HG03558 (cell line): Measurements from ENCODE around the gene SENP8.
"Not testable (repeated sequence)": the region's sequence is repeated elsewhere in the genome, so short reads cannot be mapped to it uniquely, and the experiment has no call there.

Experiments used
- ATAC-seq: cut with Tn5 transposase; IDR thresholded peaks from one replicate; pipeline ENCODE4 v1.9.1; 2021; ENCODE audit warnings: moderate number of reproducible peaks; ENCODE audit not compliant: unreplicated experiment; ENCODE audit errors: extremely low read depth

The SENP8 gene

DNA sequence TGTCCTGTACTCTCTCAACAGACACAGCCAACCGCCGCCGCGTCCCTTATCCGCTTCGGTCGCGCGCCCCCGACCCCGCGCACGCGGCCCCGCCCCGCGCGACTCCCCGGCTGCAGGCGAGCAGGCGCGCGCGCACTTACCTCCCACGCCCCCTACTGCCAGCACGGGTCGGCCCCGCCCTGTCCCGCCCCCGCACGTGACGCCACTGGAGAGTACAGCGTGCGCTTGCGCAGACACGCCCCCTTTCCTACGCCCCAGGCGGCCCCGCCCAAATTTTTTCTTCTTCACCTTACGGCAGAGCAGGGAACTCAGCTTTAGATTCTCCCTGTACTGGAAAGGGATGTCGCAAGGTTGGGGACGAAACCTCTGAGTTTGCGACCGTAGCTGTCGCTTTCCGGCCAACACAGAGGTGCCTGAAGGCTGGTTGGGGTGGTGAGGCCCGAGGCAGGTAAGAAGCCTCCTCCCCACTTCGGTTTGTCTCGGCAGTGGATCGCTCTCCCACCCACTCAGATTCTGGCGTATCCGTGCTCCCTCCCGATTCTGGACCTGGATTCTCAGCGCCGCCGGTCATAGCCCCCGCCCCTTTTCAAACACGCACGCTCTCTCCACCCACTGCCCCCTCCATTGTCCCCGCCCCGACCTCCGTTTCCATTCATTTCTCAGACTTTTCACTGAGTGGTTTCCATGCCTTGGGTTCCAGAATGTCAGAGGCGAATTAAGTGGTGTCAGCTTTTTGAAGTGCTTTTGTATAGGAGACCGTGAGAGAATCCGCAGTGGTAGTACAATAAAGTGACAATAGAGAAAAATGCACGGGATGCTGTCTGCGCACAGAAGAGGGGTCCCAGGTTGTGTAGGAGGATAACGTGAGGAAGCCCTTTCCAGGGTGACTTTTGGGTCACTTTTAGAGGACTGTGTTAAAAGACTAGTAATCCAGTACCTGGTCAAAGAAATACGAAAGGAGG, at the start of gene SENP8, which contains the start of gene MYO9A:
Gene SENP8, plus strand, starts transcription at position 387 of the 962 bp plus-strand sequence. CDS start 21,221 bp downstream, outside the sequence.
Gene MYO9A, minus strand, starts transcription at position 134 of the 962 bp plus-strand sequence. CDS start 71,587 bp downstream, outside the sequence.
- ATAC-seq, result peak; percentile 35

- no peak for ATAC-seq
These were observed 49.3 kb upstream of the SENP8 start for GRCh38 chr15:72068856-72069255.

- ATAC-seq, result no peak
These were observed 47.3 kb upstream of the SENP8 start for GRCh38 chr15:72070817-72071447.

DNA sequence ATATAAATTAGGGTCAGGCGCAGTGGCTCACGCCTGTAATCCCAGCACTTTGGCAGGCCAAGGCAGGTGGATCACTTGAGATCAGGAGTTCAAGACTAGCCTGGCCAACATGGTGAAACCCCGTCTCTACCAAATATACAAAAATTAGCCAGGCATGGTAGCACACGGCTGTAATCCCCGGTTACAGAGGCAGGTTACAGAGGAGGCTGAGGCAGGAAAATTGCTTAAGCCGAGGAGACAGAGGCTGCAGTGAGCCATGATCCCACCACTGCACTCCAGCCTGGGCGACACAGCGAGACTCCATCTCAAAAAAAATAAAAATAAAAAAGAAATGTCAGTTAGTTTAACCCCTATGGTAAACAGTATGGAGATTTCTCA, 46.8 kb upstream of the SENP8 start:
- not testable (repeated sequence) for ATAC-seq

GRCh38 chr15:72074335-72075060, 43.7 kb upstream of the SENP8 start:
- ATAC-seq, result no peak

GRCh38 chr15:72077950-72078349, 40.3 kb upstream of the SENP8 start:
- ATAC-seq, result no peak

DNA sequence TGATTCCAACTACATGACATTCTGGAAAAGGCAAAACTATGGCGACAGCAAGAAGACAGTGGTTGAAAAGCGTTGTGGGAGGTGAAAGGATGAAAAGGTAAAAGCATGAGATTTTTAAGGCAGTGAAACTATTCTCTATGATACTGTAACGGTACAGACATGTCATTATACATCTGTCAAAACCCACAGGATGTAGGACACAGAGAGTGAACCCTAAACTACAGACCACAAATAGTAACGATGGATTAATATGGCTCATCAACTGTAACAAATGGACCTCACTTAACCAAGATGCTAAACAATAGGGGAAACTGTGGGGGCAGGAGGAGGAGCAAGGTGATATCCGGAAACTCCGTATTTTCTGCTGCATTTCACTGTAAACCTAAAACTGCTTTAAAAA, 39.3 kb upstream of the SENP8 start:
- ATAC-seq, result no peak

DNA sequence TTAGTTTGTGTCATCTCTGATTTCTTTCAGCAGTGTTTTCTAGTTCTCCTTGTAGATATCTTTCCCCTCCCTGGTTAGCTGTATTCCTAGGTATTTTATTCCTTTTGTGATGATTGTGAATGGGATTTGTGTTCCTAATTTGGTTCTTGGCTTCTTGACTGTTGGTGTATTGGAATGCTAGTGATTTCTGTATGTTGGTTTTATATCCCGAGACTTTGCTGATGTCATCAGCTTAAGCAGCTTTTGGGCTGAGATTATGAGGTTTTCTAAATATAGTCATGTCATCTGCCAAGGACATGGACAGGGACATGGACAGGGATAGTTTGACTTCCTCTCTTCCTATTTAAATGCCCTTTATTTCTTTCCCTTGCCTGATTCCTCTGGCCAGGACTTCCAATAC, 36.0 kb upstream of the SENP8 start:
- no peak for ATAC-seq

GRCh38 chr15:72086010-72086697, 32.0 kb upstream of the SENP8 start:
- ATAC-seq, result no peak

DNA sequence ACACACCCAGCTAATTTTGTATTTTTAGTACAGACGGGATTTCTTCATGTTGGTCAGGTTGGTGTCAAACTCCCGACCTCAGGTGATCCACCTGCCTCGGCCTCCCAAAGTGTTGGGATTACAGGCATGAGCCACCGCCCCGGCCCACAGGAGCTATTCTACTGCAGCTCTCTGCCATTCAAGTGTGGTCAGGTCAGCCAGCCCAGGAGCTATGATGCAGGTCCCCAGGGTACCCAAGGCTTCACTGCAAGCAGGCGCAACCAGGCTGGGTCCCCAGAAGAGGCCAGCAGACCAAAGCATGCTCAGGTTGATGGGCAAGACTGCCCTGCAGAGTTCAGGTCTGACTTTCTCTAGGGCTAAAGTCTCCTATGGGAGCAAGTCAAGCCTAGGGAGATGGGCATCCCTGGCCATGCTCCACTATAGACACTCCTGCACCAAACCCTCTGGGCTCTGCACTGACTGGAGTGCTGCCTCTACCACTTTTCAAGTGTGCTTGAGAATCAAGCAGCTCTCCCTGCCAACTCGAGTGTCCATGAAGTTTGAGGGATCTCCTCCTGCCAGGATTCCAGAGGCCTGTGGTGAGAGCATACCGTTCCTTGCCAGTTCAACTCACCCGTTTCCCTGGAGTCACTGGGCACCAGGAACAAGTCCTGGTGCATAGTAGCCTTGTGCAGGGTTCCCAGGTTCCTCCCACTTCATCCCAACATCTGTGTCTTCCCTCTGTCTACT, 31.1 kb upstream of the SENP8 start:
- ATAC-seq, result no peak

DNA sequence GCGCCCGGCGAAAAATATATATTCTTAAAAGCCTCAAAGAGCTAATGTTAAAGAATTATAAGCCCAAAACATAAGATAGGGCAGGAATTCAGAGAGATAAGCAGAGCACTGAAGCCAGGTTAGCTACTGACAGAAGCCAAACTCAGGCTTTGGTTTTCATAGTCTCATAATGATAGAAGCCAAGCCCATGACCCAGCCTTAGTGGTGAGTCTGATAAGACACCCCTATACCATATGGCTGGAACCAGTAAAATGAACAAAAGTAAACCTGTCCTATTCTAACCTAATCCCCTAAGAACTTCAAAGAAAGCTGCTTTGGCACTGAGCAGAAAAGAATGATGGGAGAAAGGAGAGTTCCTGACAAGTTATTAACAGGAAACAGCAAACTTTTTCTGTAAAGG, 26.2 kb upstream of the SENP8 start:
- ATAC-seq, result no peak

- no peak for ATAC-seq
These were observed 25.5 kb upstream of the SENP8 start for GRCh38 chr15:72092691-72093090.

GRCh38 chr15:72096796-72097195, 21.4 kb upstream of the SENP8 start:
- ATAC-seq, result no peak

GRCh38 chr15:72098040-72098439, 20.2 kb upstream of the SENP8 start:
- no peak for ATAC-seq

GRCh38 chr15:72099155-72099554, 19.0 kb upstream of the SENP8 start:
- no peak for ATAC-seq

GRCh38 chr15:72100551-72100950, 17.7 kb upstream of the SENP8 start:
- ATAC-seq, result not testable (repeated sequence)

- ATAC-seq, result no peak
These were observed 13.1 kb upstream of the SENP8 start for GRCh38 chr15:72105111-72105510.

- ATAC-seq, result no peak
These were observed 12.1 kb upstream of the SENP8 start for GRCh38 chr15:72106068-72106467.

DNA sequence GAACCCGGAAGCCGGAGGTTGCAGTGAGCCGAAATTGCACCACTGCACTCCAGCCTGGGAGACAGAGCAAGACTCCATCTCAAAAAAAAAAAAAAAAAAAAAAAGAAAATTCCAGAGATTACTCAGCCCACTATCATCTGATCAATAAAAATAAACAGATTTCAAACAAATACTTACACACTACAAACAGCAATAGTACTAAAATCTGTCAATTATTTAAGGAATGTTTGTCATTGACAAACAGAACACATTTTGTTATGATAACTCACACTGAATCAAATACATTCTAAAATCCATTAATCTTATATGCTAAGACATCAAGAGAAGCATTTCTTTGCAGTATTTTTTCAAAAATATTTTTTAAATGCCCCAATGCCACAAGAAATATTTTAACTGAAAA, 7.8 kb upstream of the SENP8 start:
- no peak for ATAC-seq
